ENCODE measurements around the gene SCTR. TPM values are rescaled to one million over a fixed set of nuclear protein-coding genes. Genes with fewer than 3 reads are reported as not detected.

Gene SCTR
- total and polyA plus RNA-seq, 11 donors: 0.28 to 2.2 (median 0.44) TPM; not detected in 2

- Histone ChIP-seq H3K27ac (peak overlapping the region in 9 of 12 donors; percentile 15 to 88 (median 80)), H3K36me3 (no peaks in the 10 kb centered on the region), H3K4me3 (no peak overlapping the region), H3K9me3 (no peaks in the 10 kb centered on the region), H3K27me3 (peaks cover 0 to 4% (median 0%) of the 10 kb centered on the region in 9 donors), H3K4me1 (peaks cover 0 to 74% (median 43%) of the 10 kb centered on the region in 12 donors)
- DNase-seq: no peak
- 72 to 82% (median 76%) methylated on average over 18 to 24 of the region's 24 CpGs for WGBS, 4 donors
- no peak for TF ChIP-seq POLR2A (IDR thresholded peaks at IDR 0.05)
- intact Hi-C loops (cut with DNase I): no loop called here
- no peak for ATAC-seq
Measured at GRCh38 chr2:119488245-119489214, 35.8 kb downstream of the SCTR start.

DNA sequence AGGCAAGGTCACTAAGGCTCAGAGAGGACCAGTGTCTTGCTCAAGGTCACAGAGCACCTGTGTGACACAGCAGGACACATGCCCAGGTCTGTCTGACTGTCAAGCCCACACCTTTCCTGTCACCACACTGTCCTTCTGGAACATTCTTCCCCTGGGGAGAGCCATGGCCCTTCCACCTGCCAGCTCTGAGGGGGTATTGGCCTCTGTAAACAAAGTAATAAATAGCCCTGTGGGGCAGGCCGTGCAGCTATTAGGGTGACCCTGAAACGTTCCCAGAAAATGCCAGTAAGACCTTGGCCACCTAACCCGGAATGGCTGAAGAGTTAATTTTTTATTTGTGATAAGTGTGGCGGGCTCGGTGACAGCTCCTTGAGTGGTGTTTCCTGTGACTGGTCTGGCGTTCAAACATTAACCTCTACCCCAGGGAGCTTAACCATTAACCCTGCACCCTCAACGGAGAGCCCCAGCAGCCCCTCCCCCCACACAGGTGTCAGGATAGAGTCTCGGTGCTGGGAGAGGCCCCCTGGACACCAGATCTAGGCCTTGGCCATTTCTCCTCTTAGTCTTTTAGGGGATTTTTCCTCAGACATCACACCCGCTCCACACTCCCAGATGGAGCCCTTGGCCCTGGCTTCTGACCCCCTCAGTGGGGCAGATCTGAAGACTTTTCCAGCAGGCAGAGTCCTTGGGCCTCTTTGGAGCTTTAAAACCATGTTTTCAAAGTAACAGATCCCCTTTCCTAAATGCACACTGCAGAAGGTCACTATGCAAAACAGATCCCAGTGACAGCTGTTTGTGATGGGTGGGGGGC lies 36.6 kb downstream of the SCTR start:
- no peak overlapping the region for H3K4me3 ChIP-seq
- TF ChIP-seq POLR2A (IDR thresholded peaks at IDR 0.05): no peak
- TF ChIP-seq, protein P1, sequence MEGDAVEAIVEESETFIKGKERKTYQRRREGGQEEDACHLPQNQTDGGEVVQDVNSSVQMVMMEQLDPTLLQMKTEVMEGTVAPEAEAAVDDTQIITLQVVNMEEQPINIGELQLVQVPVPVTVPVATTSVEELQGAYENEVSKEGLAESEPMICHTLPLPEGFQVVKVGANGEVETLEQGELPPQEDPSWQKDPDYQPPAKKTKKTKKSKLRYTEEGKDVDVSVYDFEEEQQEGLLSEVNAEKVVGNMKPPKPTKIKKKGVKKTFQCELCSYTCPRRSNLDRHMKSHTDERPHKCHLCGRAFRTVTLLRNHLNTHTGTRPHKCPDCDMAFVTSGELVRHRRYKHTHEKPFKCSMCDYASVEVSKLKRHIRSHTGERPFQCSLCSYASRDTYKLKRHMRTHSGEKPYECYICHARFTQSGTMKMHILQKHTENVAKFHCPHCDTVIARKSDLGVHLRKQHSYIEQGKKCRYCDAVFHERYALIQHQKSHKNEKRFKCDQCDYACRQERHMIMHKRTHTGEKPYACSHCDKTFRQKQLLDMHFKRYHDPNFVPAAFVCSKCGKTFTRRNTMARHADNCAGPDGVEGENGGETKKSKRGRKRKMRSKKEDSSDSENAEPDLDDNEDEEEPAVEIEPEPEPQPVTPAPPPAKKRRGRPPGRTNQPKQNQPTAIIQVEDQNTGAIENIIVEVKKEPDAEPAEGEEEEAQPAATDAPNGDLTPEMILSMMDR (IDR thresholded peaks at IDR 0.05): no peak
- peaks cover 0 to 4% (median 0%) of the 10 kb centered on the region in 9 donors for H3K27me3 ChIP-seq
- H3K9me3 ChIP-seq: no peaks in the 10 kb centered on the region
- 25 to 36% (median 31%) methylated on average over 9 of the region's 9 CpGs for WGBS, 4 donors
- H3K4me1 ChIP-seq: peaks cover 0 to 82% (median 49%) of the 10 kb centered on the region in 12 donors
- intact Hi-C loops (cut with DNase I): no loop called here
- H3K27ac ChIP-seq: peak overlapping the region in 11 of 12 donors; percentile 63 to 88 (median 78)
- ATAC-seq: peak in 1 of 4 donors; percentile 1
- H3K36me3 ChIP-seq: no peaks in the 10 kb centered on the region
- no peak for DNase-seq

DNA sequence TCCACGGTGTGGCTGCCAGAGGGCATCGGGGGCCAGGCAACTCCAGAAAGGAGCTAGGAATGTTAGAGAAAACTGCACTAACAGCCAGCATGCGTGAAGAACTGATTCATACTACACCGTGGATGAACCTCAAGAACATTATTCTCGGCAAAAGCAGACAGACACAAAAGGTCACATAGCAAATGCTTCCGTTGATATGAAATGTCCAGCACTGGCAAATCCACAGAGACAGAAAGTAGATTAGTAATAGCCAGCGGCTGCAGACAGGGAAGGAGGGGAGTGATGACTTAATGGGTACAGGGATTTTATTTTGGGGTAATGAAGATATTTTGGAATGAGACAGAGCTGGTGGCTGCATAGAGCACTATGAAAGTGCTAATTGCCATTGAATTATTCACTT lies 37.4 kb downstream of the SCTR start:
- peak in 1 of 4 donors; percentile 29 for ATAC-seq
- H3K36me3 ChIP-seq: no peaks in the 10 kb centered on the region
- H3K9me3 ChIP-seq: no peaks in the 10 kb centered on the region
- WGBS, 4 donors: 24 to 41% (median 31%) methylated on average over 6 to 7 of the region's 7 CpGs
- no peak overlapping the region for H3K4me3 ChIP-seq
- peaks cover 0 to 81% (median 50%) of the 10 kb centered on the region in 12 donors for H3K4me1 ChIP-seq
- no peak for DNase-seq
- peaks cover 0 to 4% (median 0%) of the 10 kb centered on the region in 9 donors for H3K27me3 ChIP-seq
- TF ChIP-seq, protein P1 (IDR thresholded peaks at IDR 0.05): no peak
- no peak for TF ChIP-seq POLR2A (IDR thresholded peaks at IDR 0.05)
- intact Hi-C loops (cut with DNase I): no loop called here
- peak overlapping the region; percentile 16 to 88 (median 77) for H3K27ac ChIP-seq

GRCh38 chr2:119486196-119486827 lies 38.0 kb downstream of the SCTR start:
- no peak for ATAC-seq
- 78 to 80% (median 80%) methylated on average over 10 of the region's 10 CpGs for WGBS, 4 donors
- intact Hi-C loops (cut with DNase I): no loop called here
- H3K36me3 ChIP-seq: no peaks in the 10 kb centered on the region
- H3K27ac ChIP-seq: peak overlapping the region; percentile 53 to 88 (median 77)
- H3K27me3 ChIP-seq: peaks cover 0 to 4% (median 0%) of the 10 kb centered on the region in 9 donors
- no peak for DNase-seq
- H3K4me3 ChIP-seq: no peak overlapping the region
- peaks cover 0 to 83% (median 49%) of the 10 kb centered on the region in 12 donors for H3K4me1 ChIP-seq
- H3K9me3 ChIP-seq: no peaks in the 10 kb centered on the region
- TF ChIP-seq, protein P1 (IDR thresholded peaks at IDR 0.05): no peak
- TF ChIP-seq POLR2A (IDR thresholded peaks at IDR 0.05): no peak

Measured in heart left ventricle (tissue), 16 donors.